GM21447 (cell line): ENCODE measurements around the gene PARD3.
"Not testable (repeated sequence)": the region's sequence is repeated elsewhere in the genome, so short reads cannot be mapped to it uniquely, and the experiment has no call there.

ENCODE experiments used
- ATAC-seq: cut with Tn5 transposase; IDR thresholded peaks from one replicate; pipeline ENCODE4 v1.9.1; 2021; ENCODE audit not compliant: unreplicated experiment

The PARD3 gene

GRCh38 chr10:34768972-34769330, 46.1 kb downstream of the PARD3 start:
- no peak for ATAC-seq

- no peak for ATAC-seq
Observed at GRCh38 chr10:34768261-34768971, 46.7 kb downstream of the PARD3 start.

DNA sequence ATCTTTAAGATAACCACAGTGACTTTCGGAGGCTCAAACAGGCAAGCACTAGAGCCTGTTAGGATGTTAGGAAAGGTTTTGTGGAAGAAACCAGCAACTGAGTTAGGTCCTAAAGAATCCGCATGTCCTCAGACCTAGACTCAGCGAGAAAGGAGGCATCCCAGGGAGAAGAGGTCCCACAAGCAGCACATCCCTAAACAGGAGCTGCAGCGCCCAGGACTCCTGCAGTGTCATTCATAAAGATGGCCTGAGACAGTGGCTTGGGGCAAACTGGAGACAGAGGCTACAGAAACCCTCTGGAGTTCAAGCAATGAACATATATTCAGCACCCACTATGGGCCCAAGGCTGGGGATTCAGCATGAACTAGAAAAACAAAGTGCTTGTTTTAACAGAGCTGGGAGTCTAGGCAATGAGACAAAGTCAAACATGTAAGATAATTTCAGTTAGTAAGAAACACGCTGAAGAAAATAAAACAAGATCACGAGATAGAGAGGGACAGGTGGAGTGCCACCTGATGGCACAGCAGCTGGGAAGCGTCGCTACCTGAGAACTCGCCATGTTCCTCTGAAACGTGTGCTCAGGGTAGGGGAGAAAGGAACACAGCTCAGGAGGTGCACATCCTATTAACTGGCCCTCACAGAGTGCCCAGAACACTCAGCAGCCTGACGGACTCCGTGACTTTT, 48.1 kb downstream of the PARD3 start:
- no peak for ATAC-seq

DNA sequence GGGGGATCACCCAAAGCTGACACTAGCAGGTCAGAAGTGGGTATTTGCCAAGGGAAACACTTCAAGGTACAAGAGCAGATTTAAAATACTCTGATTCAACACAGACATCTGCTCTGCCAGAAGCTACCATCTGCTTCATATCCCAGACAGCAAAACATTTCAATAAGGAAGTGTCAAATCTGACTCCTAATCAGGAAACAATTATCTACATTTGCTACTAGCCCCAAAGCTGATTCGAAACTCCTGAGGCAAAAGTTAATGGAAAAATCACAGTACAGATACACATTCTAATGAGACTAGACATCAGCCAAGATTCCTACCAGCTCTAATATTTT, 48.9 kb downstream of the PARD3 start:
- ATAC-seq = no peak

GRCh38 chr10:34764472-34764946, 50.6 kb downstream of the PARD3 start:
- ATAC-seq = no peak

GRCh38 chr10:34762603-34763299, 52.3 kb downstream of the PARD3 start:
- no peak for ATAC-seq

GRCh38 chr10:34762156-34762555, 52.9 kb downstream of the PARD3 start:
- no peak for ATAC-seq

DNA sequence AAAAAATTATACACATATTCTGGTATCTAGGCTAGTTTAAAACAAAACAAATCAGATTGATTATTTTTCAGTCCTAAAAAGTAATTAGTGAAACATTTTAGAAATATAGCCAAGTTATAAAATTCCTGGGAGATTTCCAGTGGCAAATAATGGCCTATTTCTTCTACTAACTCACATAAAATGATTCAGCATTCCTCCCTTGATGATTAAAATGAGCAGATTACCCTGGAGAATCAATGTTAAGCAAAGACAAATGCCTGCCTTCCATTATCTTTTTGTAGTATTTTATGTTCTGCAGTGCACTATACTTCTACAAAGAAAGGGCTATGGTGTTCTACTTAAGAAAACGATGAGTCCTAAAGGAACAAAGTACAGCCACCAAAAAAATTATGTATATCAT, 53.6 kb downstream of the PARD3 start:
- ATAC-seq = no peak

DNA sequence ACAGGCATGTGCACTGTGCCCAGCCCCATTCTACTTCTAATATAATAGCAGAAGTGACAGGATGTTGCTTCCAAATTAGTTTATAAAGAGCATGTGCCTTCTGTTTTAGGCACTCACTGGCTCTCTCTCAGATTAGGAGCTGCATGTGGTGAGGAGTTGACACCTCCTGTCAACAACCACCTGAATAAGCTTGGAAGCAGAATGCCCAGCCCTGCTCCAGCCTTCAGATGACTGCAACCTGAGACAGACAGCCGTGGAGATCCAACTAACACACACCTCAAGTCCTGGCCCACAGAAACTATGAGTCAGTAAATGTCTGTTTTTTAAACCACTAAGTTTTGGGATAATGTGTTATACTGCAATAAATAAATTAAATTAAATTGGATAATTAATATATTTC, 54.5 kb downstream of the PARD3 start:
- no peak for ATAC-seq

DNA sequence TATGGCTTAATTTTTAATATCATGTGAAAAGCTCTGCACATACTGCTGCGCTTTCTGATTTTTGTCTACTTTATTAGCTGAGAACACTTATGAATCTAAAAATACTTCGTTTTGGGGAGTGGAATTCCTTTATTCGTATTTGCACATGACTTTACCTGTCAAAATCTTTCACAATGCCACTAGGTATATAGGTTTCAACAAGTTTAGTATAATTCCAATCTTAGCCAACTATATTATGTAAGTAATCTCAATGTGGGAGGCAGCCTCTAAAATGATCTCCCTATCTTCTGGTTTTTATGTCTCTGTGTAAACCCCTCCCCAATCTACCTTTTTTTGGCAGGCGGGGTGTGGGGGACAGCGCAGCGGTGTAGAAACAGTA, 55.3 kb downstream of the PARD3 start:
- no peak for ATAC-seq

DNA sequence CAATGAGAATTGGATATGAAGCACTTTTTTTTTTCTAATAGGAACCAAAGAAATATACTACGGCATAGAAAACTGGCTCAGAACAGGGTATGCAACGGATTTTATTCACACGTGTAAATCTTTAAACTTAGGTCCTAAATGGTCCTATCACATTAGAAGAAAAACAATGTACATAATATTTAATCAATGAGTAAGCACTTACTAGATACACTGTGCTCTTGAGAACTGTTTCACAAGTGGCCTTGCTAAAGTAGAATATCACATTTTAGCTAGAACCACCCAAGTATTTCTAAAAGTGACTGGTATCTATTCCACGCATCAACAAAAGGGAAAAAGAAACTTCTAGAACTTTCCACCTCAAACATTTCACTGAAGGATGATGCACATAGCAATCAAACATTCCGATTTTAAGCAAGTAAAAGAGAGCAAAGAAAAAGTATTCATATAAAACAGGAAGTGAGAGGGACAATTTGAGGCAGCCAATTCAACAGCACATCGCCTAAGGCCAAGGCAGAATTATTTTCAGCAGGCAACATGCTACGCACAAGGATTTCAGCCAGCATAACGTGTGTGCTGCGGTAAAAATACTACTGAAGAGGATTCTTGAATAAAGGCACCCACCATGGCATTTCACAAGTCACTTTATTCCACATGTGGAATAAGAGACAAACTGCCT, 55.8 kb downstream of the PARD3 start:
- no peak for ATAC-seq

- peak; percentile 75 for ATAC-seq
Observed at GRCh38 chr10:34758447-34758996, 56.6 kb downstream of the PARD3 start.

- ATAC-seq = no peak
Observed at GRCh38 chr10:34757933-34758332, 57.2 kb downstream of the PARD3 start.

GRCh38 chr10:34757181-34757580, 57.9 kb downstream of the PARD3 start:
- not testable (repeated sequence) for ATAC-seq

GRCh38 chr10:34756584-34756983, 58.5 kb downstream of the PARD3 start:
- ATAC-seq = no peak

- ATAC-seq = no peak
Observed at GRCh38 chr10:34753014-34753757, 61.9 kb downstream of the PARD3 start.

DNA sequence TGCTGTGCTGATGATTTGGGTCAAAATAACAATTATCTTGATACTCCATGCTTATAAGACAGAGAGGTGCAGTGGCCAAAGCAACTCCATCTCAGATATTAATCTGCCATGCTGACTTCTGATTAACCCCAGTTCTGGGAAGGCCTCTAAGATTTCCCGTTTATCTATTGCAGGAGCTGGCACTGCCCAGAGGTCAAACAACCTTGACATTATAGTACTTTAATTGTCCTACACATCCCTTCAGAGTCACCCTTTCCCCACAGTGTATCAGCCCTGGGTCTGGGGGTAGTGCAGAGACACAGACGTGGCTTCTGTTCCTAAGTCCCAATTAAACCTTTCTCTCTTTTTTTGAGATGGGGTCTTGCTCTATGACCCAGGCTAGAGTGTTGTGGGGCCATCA, 63.8 kb downstream of the PARD3 start:
- no peak for ATAC-seq

DNA sequence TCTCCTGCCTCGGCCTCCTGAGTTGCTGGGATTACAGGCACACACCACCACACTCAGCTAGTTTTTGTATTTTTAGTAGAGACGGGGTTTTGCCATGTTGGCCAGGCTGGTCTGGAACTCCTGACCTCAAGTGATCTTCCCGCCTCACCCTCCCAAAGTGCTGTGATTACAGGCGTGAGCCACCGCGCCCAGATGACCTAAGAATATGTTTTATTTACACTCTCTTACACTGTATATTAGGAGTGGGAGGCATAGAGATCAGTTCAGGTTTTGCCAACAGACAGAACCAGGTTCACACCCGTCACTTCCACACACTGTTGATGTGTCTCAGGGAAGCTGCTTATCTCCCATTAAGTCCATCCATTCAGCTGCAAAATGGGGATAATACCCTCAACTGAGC, 64.3 kb downstream of the PARD3 start:
- not testable (repeated sequence) for ATAC-seq

- no peak for ATAC-seq
Observed at GRCh38 chr10:34748767-34749166, 66.3 kb downstream of the PARD3 start.

GRCh38 chr10:34748357-34748756, 66.7 kb downstream of the PARD3 start:
- ATAC-seq = no peak

- no peak for ATAC-seq
Observed at GRCh38 chr10:34746094-34746493, 69.0 kb downstream of the PARD3 start.
